GM21619 (cell line): ENCODE results near the gene RHEB.

Source experiments
- ATAC-seq: cut with Tn5 transposase; IDR thresholded peaks from one replicate; pipeline ENCODE4 v1.9.1; 2021; ENCODE audit not compliant: unreplicated experiment

Gene RHEB

DNA sequence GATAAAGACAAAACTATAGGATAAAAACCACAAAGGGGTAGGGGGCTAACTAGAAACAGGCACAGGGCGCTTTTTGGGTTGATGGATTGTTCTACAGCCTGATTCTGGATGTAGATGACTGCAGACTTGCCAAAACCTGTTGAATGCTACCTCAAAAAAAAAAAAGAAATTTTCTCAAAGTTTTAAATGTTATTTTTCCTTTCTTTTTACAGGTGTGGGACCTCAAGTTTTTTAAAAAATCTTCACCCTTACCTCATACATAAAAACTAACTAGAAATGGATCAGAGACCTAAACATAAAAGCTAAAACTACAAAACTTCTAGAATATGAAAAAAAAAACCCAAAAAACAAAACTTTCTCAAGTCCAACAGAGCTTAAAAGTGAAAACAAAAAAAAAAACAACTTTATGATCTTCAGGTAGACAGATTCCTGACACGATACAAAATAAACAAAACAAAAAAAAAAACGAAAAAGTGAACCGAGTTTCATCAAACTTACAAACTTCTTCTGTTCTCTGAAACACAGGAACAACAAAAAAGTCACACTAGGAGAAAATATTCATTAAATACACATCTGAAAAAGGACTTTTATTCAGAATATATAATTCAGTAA lies 14.9 kb downstream of the RHEB start:
- ATAC-seq: no peak

DNA sequence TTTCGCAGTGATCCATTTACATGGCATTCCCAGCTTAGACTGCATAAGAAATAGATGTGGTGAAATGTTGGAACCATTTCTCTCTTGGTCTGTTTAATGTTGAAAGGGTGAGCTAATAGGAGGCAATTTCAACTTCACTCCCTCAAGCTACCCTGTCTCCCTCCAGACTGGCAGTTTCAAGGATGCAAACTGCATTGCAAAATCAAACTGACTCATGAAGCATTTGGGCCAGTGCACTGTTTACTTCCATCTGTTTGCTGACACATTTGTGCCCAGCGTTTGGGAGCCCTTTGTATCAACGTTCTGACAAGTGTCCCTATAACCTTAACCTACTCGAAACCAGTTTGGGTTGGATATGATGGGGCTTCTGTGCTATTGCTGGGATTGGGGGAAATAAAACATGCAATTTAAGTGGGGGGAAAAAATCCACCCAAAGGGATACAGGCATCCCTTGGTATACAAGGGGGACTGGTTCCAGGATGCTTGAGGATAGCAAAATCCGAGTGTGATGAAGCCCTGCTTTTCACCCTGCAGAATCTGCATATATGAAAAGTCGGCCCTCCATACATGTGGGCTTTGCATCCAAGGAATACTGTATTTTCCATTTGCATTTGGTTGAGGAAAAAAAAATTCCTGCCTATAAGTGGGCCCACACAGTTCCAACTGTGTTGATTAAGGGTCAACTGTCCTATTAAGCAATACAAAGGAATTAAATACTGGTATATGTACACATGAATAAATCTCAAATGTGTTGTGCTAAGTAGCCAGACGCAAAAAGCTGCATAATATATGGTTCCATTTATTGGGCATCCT lies 15.6 kb downstream of the RHEB start:
- ATAC-seq: no peak

DNA sequence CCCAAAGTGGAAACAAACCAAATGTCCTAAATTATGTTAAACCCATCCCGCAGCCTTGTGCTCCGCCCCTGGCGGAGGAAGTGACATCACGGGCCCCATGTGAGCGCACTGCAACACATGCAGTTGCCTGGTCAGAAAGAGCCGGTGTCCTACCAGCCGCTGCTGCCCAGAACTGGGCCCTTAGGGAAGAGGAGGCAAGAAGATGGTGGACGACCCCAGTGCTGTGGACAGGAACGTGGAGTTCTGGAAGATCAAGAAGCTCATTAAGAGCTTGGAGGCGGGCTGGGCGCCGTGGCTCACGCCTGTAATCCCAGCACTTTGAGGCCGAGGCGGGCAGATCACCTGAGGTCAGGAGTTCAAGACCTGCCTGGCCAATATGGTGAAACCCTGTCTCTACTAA lies 18.0 kb downstream of the RHEB start:
- ATAC-seq: no peak

DNA sequence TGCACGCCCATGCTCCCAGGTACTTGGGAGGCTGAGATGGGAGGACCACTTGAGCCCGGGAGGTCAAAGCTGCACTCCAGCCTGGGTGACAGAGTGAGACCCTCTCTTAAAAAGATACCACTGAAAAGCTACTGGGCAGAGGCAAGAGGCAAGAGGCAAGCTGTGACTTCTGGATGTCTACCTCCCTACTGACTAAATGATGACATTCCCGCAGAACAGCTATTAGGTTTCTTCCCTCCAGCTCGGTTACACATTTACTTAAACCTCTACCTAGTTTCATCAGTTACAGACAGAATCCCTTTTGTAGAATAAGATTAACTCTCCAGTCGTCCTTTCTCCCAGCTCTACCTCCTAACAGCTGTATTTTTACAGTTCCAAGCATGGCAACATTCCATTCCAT lies 21.2 kb downstream of the RHEB start:
- no peak for ATAC-seq

DNA sequence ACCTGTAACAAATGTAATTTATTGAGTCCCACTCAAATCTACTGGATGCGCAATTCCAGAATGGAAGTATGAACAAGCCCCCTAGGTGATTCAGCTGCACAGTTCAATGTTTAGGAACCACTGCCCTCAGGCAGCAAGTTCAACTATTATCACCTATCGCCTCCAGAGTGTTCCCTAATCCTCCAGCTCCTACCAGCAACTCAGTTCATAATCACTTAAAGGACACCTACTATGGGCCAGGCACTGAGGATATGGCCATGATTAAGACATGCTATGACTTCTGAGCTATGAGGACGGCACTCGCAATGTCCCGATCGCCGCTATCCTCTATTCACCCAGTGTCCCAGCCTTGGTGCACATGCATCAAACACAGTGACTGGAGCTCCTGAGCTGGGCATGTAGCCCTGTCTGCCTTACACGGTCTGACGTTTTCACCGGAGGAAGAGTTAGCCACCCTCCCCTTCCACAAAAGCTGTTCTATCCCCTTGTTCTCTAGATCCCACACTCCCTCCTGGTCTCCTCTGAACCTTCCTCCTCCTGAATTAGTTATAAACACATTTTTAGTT lies 22.3 kb downstream of the RHEB start:
- no peak for ATAC-seq

DNA sequence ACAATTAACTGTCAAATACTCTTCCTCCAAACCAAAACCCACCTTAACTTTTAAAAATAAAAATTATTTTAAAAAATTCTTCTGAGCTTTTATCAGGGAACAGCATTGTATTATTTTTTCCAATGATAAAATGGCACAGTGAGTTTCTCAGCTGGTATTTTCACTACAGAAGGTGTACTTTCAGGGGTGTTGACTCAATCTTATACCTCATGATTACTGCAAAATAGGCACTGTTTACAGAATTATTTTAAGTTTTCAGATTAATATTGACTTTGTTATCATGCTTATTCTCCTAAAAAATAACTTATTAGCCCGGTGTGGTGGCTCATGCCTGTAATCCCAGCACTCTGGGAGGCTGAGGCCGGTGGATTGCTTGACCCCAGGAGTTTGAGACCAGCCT lies 24.3 kb downstream of the RHEB start:
- ATAC-seq: no peak

DNA sequence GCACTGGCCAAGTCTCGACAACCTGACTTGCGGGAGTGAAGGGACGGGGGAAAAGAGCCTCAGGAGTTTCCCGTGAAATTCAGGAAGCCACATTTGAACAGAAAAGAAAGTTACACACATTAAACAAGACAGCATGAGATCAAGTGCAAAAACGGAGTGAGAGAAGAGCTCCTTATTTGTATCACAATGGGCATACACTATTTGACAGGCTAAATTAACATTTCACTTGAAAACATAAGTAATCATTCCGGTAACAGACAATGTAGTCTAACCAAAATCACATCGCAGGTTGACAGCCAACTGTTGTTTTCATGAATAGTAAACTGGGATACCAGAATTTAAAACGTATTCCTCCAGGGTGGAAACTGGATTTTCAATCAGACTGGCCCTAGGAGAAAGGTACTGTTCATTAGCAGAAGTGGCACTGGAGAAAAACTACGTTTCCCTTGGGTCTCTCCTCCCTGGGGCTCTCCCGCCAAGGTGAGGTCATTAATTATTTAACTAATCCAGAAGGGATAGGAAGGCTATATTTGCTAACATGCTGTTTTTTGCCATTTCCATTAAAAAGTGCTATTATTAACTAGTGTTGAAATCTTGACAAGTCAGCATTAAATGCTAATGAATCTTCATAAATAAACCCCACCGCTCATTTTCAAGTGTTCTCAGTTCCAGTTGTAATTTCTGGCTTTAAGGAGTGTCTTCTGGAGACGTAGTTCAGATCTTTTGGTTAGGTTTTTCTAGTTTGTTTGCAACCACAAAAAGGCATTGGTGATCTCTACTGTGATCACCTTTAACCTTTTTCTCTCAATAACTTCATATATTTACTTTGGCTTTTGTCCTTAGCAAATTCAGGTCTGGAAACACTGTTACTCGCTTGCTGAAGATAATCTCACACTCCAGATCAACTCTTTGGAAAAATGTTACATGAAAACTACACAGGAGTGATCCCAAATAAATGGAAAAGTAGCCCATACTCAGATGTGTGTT lies 25.1 kb downstream of the RHEB start:
- ATAC-seq: no peak

DNA sequence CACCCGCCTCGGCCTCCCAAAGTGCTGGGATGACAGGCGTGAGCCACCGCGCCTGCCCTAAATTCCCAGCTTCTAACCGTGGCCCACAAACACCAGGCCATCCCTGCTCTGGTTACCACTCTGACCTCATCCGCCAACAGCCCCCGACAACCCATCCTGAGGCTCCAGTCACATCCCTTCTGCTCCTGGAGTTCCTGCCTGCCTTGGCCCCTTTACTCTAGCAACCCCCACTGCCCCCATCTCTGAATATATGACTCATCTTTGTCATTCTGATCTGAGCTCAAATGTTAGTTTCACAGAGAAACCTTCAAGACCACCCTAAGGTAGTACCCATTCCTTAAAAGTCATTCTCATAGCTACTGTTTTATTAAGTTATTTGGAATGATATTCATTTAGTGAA lies 26.6 kb downstream of the RHEB start:
- ATAC-seq: no peak

DNA sequence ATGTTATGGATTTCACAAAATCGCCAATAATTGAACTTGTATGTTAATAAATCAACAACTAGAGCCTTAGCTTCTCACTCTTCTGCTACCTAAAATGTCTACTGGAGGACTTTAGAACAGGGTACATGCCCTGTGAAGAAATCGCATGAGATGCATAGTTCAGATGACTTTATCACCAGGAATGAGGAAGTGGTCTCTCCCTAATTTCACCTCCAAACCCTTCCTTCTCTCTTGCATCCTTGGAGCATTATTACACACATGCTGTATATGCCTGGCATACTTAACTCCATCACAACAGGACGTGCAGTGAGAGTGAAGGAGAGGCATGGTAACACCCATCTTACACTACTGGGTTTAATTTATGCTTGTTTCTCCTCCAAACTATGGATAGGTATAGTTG lies 27.8 kb downstream of the RHEB start:
- ATAC-seq: no peak

DNA sequence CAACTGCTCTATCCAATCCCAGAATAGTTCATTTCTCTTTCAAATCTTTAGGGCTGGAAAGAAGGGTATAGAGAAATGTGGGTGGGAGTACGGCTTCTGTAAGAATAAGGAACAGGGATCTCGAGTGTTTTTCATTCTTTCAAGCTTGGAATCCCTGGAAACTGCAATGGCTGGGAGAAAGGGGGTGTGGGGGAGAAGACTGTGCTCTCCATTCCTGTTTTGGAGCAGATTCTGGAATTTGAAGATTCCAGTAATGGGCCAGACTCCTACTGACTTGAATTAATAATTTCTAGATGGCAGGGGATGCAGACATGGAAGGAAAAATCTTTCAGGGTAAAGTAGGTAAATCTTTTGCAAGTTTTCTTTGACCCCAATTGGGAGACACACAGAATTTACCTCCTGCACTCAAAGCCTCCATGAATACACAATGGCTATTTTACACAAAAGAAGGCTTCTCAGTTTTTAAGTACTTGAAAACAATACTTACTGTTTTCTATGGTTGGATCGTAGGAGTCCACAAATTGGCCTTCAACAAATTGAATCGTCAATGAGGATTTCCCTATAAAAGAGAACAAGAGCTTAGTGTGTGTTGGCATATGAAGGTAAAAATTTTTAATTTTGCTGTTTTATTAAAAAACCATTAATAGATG lies 29.1 kb downstream of the RHEB start:
- ATAC-seq: no peak

DNA sequence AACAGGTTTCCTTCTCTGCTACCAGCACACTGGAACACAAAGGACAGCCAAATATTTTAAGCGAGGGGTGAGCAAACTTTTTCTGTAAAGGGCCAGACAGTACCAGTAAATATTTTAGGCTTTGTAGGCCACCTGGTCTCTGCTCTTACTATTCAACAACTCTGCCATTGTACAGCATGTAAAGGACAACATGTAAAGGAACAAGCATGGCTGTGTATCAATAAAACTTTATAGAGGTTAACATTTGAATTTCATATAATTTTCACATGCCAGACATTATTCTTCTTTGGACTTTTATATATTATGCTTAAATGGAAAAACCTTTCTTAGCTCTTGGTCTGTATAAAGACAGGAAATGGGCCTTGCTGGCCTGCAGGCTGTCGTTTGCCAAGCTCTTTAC lies 30.2 kb downstream of the RHEB start:
- ATAC-seq: no peak

DNA sequence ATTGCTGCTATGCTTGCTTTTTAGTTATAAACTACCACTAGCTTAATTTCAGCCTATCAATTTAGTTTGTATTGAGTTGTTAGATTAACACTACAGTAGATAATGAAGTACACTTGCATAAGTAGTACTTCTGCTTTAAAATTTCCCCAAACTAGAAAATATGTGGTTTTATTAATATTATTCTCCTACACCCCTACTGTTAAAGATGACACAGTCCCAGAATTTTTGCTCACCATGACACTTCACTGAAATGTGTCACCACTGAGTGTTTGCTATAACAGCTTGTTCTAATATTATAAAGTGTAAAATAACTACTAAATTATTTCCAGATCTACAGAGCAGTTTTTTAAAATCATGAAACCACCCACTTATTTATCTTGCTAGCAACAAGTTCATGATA lies 31.6 kb downstream of the RHEB start:
- no peak for ATAC-seq

DNA sequence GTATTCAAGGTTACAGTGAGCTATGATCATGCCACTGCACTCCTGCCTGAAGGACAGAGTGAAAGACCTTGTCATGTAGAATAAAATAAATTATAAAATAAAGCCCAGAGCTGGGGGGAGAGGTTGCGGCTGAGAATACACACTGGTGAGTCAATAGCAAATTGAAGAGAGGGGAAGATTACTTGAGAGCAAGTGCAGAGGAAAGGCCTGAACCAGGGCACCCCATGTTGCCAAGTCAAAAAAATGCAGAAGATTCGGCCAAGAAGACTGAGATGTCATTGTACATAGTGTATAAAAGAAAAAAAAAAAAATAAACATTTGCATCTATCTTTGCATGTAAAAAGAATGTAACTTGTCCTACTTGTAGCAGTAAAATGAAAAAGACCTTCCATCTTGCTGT lies 32.5 kb downstream of the RHEB start:
- no peak for ATAC-seq

DNA sequence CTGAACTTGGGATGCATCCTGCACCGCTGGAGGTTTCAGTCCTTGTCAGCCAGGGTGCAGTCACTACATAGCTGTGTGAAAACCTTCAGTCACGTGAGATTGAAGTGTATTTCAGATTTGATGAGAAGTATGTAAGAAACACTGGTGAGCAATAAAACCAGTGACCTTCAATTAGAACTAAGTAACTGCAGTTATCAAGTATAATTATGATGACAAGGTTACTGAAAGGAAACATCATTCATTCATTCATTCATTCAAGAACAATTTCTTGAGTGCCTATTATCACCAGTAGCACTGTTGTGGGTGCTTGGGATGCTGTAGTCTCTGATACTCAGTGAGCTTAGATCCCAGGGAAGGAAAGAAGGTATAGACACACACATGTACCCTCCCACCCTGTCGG lies 33.6 kb downstream of the RHEB start:
- ATAC-seq: no peak

DNA sequence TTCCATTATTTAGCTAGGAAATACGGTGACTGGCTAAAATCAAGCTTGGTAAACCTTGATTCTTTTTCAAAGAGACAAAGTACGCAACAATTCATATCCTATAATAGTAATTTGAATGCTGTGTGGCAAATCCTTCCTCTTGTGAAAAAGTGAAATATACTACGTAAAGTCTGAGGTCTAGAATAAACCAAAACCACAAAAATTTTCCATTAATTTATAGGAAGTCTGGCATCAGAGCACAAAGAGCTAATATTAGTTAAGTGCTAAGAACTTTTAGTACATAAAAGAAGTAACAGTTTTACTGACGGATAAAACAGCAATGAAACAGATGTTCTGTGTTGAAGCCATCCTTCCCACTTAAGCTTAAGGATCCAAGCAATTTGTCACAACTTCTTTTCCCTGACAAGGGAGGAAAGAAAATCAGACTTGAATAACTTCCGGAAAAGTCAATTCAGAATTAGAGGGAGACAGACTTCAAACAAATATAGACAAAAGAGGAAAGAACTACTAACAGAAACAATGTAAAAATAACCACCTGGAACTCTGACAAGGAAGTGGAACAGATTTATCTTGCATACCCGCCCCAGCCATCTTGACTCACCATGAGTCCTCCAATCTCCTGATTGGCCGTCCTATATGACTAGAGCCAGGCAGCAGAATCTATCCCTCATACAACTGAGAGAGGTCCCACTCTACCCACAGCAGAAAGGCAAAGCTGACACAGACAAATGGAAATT lies 34.6 kb downstream of the RHEB start:
- ATAC-seq: no peak

DNA sequence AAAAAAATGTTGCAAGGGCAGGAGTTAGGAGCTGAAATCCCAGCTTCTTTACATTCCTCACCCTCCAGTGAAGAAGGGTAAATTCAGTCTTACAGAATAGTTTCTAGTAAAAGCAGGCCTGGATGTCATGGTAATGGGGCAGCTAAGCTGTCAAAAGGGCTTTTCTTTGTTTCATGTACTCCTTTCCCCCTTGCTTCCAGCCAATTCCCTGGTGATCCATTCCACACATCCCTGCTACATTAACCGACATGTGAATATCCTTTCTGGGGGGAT lies 36.0 kb downstream of the RHEB start:
- no peak for ATAC-seq

DNA sequence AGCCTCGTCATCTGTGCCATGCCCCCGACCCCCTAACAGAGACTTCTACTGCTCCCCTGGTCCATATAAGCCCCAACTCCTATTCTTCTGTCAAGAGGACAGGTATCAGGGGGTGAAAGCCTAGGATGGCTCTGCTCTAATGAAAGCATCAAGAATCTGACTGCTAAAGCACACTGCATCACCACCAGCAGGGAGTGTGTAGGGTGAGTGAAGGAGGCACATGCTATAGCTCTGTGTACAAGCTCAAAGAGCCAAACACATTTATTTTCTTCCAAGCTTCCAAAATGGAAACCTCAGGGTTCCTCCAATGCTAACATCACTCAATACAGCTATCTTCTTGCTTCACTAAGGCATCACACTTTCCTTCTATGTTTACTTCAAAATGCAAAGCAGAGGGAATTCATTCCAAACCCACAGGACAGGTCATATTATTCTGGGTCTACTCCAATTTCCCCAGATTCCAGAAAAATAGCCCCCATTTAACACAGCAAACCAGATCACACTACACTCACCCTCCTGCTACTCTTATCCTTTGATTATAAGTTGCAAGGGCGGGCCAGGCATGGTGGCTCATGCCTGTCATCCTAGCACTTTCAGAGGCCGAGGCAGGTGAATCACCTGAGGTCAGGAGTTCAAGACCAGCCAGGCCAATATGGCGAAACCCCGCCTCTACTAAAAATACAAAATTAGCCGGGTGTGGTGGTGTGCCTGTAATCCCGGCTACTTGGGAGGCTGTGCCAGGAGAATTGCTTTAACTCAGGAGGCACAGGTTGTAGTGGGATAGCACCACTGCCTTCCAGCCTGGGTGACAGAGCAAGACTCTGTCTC lies 36.6 kb downstream of the RHEB start:
- no peak for ATAC-seq

DNA sequence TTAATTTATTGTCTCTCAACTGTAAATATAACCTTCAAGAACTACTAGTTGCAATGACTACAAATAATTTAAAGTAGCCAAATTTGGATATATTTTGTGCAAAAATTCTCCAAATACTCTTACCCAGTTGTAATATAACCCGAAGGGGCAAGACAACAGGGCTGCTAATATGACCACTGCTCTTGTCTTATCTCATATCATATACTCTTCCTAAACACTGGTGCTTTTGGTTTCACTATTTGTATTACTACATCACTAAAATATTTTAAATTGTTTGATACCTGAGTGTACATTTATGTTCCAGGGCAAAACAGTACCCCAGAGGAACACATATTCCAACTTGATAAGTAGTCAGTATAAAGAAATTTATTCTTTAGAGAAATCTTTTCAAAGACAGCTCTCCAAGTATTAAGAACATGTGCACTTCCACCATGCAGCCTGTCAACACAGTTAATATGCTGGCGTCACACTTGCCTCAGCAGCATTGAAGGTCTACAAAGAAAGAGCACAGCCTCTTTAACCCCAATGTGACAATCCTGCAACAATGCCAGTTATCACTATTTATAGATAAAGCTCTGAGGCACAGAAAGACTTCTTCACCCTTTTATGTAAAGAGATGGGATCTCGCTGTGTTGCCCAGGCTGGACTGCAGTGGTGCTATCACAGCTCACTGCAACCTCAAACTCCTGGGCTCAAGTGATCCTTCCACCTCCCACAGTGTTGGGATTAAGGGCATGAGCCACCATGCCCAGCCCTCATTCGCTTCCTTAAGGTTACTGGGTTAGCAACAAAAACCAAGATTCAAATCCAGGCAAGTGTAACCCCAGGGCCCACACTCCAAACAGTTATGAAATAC lies 37.8 kb downstream of the RHEB start:
- no peak for ATAC-seq

DNA sequence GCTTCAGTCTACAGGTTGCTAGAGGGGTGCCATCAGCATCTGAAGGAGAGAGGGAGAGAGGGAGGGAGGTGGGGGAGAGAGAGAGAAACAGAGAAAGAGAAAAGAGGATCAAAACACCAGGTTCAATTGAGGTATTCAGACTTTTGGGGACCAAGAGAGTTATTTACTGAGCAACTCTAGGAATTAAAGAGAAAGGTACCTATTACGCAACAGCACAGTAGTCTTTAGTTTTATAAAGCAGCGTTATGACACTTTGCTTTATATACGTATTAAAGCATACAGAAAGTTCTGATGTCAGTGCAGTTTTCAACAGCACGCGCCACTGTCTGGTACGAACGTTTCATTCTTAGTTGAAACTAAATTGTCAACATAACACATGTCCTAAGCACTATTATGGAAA lies 41.8 kb downstream of the RHEB start:
- no peak for ATAC-seq
